ENCODE measurements around the gene ICA1. TPM values are rescaled to one million over a fixed set of nuclear protein-coding genes. Genes with fewer than 3 reads are reported as not detected.
"Not testable (repeated sequence)": the region's sequence is repeated elsewhere in the genome, so short reads cannot be mapped to it uniquely, and the experiment has no call there.

Gene ICA1
- total and polyA plus RNA-seq, 2 of the 13 experiments (the other 11 are each of a cell fraction or from before 2014, with no cell fraction given): 0.29 TPM; not detected in 1

DNA sequence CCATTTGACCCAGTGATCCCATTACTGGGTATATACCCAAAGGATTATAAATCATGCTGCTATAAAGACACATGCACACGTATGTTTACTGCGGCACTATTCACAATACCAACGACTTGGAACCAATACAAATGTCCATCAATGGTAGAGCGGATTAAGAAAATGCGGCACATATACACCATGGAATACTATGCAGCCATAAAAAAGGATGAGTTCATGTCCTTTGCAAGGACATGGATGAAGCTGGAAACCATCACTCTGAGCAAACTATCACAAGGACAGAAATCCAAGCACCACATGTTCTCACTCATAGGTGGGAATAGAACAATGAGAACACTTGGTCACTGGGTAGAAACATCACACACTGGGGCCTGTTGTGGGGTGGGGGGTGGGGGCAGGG is 16.9 kb downstream of the ICA1 start:
- H3K27ac ChIP-seq (ENCODE audit: extremely low read length, insufficient read depth, low read length); CTCF ChIA-PET (ENCODE audit: low intra/inter-chr PET ratio, low total read pairs); BruUV-seq (replicated peaks); H3K4me1 ChIP-seq (ENCODE audit: insufficient read depth, low read length); H3K79me2 ChIP-seq (ENCODE audit: insufficient read depth, low read length); in situ Hi-C loops (cut with HindIII; ENCODE audit: extremely low pct_ligation_motif_present, low pct_unique_long_range_greater_than_20kb); H3K4me3 ChIP-seq (replicated peaks in 1 of 3; ENCODE audit: insufficient read depth in 1 of 3, low read depth in 2 of 3, low read length in 3 of 3); H4K20me1 ChIP-seq (ENCODE audit: insufficient read depth, low read length); H3K27me3 ChIP-seq (ENCODE audit: control insufficient read depth in 1 of 2, insufficient read depth in 2 of 2, low read length in 2 of 2); H3K4me2 ChIP-seq (ENCODE audit: low read depth, low read length); H3K36me3 ChIP-seq (replicated peaks in 1 of 2; ENCODE audit: control insufficient read depth in 1 of 2, insufficient read depth in 2 of 2, low read length in 2 of 2); H2AFZ ChIP-seq (ENCODE audit: low read length); ATAC-seq; intact Hi-C loops (cut with micrococcal nuclease; ENCODE audit: unreplicated experiment); POLR2A ChIA-PET; H3K9me3 ChIP-seq (ENCODE audit: low read length); H3K9ac ChIP-seq (ENCODE audit: insufficient read depth, low read depth, low read length); DNase-seq (ENCODE audit: low spot score); FAIRE-seq: not testable (repeated sequence)
- WGBS (ENCODE audit: low lambda C conversion rate): 77% methylated on average over 5 of the region's 5 CpGs

- H3K4me2 ChIP-seq (ENCODE audit: low read depth, low read length); H3K4me3 ChIP-seq (replicated peaks in 1 of 3; ENCODE audit: insufficient read depth in 1 of 3, low read depth in 2 of 3, low read length in 3 of 3); H3K9ac ChIP-seq (ENCODE audit: insufficient read depth, low read depth, low read length); H3K9me3 ChIP-seq (ENCODE audit: low read length); intact Hi-C loops (cut with micrococcal nuclease; ENCODE audit: unreplicated experiment); H3K27me3 ChIP-seq (ENCODE audit: control insufficient read depth in 1 of 2, insufficient read depth in 2 of 2, low read length in 2 of 2); FAIRE-seq; ATAC-seq; H2AFZ ChIP-seq (ENCODE audit: low read length); in situ Hi-C loops (cut with HindIII; ENCODE audit: extremely low pct_ligation_motif_present, low pct_unique_long_range_greater_than_20kb); POLR2A ChIA-PET; H3K36me3 ChIP-seq (replicated peaks in 1 of 2; ENCODE audit: control insufficient read depth in 1 of 2, insufficient read depth in 2 of 2, low read length in 2 of 2); H4K20me1 ChIP-seq (ENCODE audit: insufficient read depth, low read length); H3K27ac ChIP-seq (ENCODE audit: extremely low read length, insufficient read depth, low read length); CTCF ChIA-PET (ENCODE audit: low intra/inter-chr PET ratio, low total read pairs); DNase-seq (ENCODE audit: low spot score); BruUV-seq (replicated peaks); H3K79me2 ChIP-seq (ENCODE audit: insufficient read depth, low read length): not testable (repeated sequence)
- H3K4me1 ChIP-seq (ENCODE audit: insufficient read depth, low read length): peaks cover 13% of the 10 kb centered on the region; the same call in 1 of the 2 replicates
- 12% methylated on average over 5 of the region's 5 CpGs for WGBS (ENCODE audit: low lambda C conversion rate)
Measured at GRCh38 chr7:8243059-8243458, 18.9 kb downstream of the ICA1 start.

GRCh38 chr7:8239702-8240362 is 22.1 kb downstream of the ICA1 start:
- H4K20me1 ChIP-seq (ENCODE audit: insufficient read depth, low read length); H2AFZ ChIP-seq (ENCODE audit: low read length); FAIRE-seq; BruUV-seq (replicated peaks); H3K79me2 ChIP-seq (ENCODE audit: insufficient read depth, low read length); H3K27ac ChIP-seq (ENCODE audit: extremely low read length, insufficient read depth, low read length); H3K36me3 ChIP-seq (replicated peaks in 1 of 2; ENCODE audit: control insufficient read depth in 1 of 2, insufficient read depth in 2 of 2, low read length in 2 of 2); POLR2A ChIA-PET; CTCF ChIA-PET (ENCODE audit: low intra/inter-chr PET ratio, low total read pairs); H3K9me3 ChIP-seq (ENCODE audit: low read length); H3K27me3 ChIP-seq (ENCODE audit: control insufficient read depth in 1 of 2, insufficient read depth in 2 of 2, low read length in 2 of 2); H3K9ac ChIP-seq (ENCODE audit: insufficient read depth, low read depth, low read length); in situ Hi-C loops (cut with HindIII; ENCODE audit: extremely low pct_ligation_motif_present, low pct_unique_long_range_greater_than_20kb): not testable (repeated sequence)
- Histone ChIP-seq H3K4me2 (ENCODE audit: low read depth, low read length) (peak overlapping the region; percentile 64), H3K4me3 (replicated peaks in 1 of 3; ENCODE audit: insufficient read depth in 1 of 3, low read depth in 2 of 3, low read length in 3 of 3) (peak overlapping the region in 1 of 3 experiments; percentile 37; a peak in 1 of 6 replicates), H3K4me1 (ENCODE audit: insufficient read depth, low read length) (peaks cover 13% of the 10 kb centered on the region; the same call in 1 of the 2 replicates)
- peak; percentile 85 for ATAC-seq
- peak; percentile 60 for DNase-seq (ENCODE audit: low spot score)
- intact Hi-C loops (cut with micrococcal nuclease; ENCODE audit: unreplicated experiment): loop anchor here (5.0 kb wide), 1 partner anchor 1153 kb away; no protein-coding TSS in a partner anchor
- WGBS (ENCODE audit: low lambda C conversion rate): 0% methylated on average over 3 of the region's 10 CpGs
- peak; percentile 70; the same call in 1 of the 2 replicates for TF ChIP-seq ZBED4 (CRISPR knock-in tag; IDR thresholded peaks at IDR 0.05; ENCODE audit: borderline replicate concordance)
- peak; percentile 82 for TF ChIP-seq ZNF7 (CRISPR knock-in tag; IDR thresholded peaks at IDR 0.05)
- TF ChIP-seq SALL1 (CRISPR knock-in tag; IDR thresholded peaks at IDR 0.05): peak; percentile 53; the same call in 1 of the 2 replicates
- 0 out of 2 replicates have a peak, but pooled peaks have one; percentile 20 for TF ChIP-seq SAP130 (CRISPR knock-in tag; IDR thresholded peaks at IDR 0.05; ENCODE audit: low read depth)
